Fibroblast of villous mesenchyme (primary cell): ENCODE results near the gene ECEL1. TPM values are rescaled to one million over a fixed set of nuclear protein-coding genes. Genes with fewer than 3 reads are reported as not detected.

Experiments
- DNase-seq: peaks from one replicate; pipeline ENCODE4 v3.0.0-alpha.2; 2010; ENCODE audit warnings: low read depth
- H3K4me3 ChIP-seq: 2 replicates; pipeline ENCODE4 v1.5.1; 2011; ENCODE audit warnings: low read depth, mild to moderate bottlenecking, low read length
- CTCF ChIP-seq: IDR thresholded peaks from 2 replicates; pipeline ENCODE4 v1.5.1; 2012; ENCODE audit warnings: low read depth, mild to moderate bottlenecking, low read length; ENCODE audit not compliant: insufficient read depth
- total RNA-seq: library from RNA; depleted of rRNA; stranded (reverse); fragments of >200 nt; gene quantifications from 2 replicates; pipeline ENCODE4 v1.2.3, GENCODE V29; 2012

ECEL1 gene
- total RNA-seq, 1 donor: not detected

GRCh38 chr2:232477751-232478510 lies 9.7 kb downstream of the ECEL1 start:
- TF ChIP-seq CTCF: no peak
- no peak for DNase-seq
- H3K4me3 ChIP-seq: no peak overlapping the region

- no peak for DNase-seq
- TF ChIP-seq CTCF: no peak
These were observed 10.8 kb downstream of the ECEL1 start for GRCh38 chr2:232476791-232477190.

GRCh38 chr2:232476045-232476444 lies 11.6 kb downstream of the ECEL1 start:
- H3K4me3 ChIP-seq: no peak overlapping the region
- DNase-seq: no peak
- no peak for TF ChIP-seq CTCF

More at GRCh38 chr2:232476791-232477190, 10.8 kb downstream of the ECEL1 start:
- H3K4me3 ChIP-seq: no peak overlapping the region

GRCh38 chr2:232473467-232473890 lies 14.2 kb downstream of the ECEL1 start:
- peak; percentile 6 for DNase-seq
- TF ChIP-seq CTCF: no peak
- no peak overlapping the region for H3K4me3 ChIP-seq

- no peak for DNase-seq
- TF ChIP-seq CTCF: no peak
- no peak overlapping the region for H3K4me3 ChIP-seq
These were observed 21.4 kb downstream of the ECEL1 start for GRCh38 chr2:232466221-232466620.

GRCh38 chr2:232465061-232465460 lies 22.6 kb downstream of the ECEL1 start:
- no peak for TF ChIP-seq CTCF
- H3K4me3 ChIP-seq: no peak overlapping the region
- DNase-seq: no peak

GRCh38 chr2:232464544-232464885 lies 23.1 kb downstream of the ECEL1 start:
- no peak for TF ChIP-seq CTCF
- no peak overlapping the region for H3K4me3 ChIP-seq
- DNase-seq: no peak
